Measurements from ENCODE around the gene AMOTL2. TPM values are rescaled to one million over a fixed set of nuclear protein-coding genes. Genes with fewer than 3 reads are reported as not detected.
A peak's percentile ranks its signal among the peaks of the same experiment; 100 is the strongest.

AMOTL2 gene
- polyA plus RNA-seq, 2 of the 4 experiments (the other 2 are of a cell fraction): 41.1 to 44.1 TPM

DNA sequence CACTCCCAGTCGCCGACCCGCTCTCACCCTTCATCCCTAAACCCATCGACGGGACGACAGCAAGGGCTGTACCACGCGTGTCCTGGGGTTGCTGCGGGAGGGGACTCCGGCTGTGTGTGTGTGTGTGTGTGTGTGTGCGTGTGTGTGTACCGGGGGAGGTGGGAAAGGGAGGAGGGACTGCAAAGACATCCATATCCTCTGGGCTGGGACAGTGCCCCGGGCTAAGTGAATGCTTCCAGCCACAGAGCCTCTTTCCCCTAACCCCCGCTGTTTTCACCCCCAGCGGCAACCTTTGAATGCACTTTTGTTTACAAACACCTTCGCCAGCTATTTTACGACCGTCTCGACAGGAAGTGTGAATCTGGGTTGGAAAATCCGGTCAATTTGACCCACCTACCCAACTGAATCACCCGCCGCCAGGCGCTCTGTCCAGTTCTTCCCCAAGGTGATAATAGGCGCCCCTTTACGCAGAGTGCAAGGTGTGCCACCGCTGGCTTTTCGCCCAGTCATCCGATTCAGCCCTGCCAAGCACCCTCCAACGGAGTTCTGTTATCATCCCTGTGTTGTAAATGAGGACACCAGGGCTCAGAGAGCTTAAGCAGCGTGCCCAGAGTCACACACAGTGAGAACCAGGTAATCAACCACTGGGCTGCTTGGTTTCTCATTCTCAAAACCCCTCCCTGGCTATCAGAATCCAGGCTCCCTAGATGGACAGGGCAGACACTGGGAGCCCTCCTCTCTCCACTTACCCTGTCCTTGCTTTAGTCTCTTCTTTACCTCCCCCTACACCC, 739 bp upstream of the AMOTL2 start (continued):
- TF ChIP-seq, protein P1, sequence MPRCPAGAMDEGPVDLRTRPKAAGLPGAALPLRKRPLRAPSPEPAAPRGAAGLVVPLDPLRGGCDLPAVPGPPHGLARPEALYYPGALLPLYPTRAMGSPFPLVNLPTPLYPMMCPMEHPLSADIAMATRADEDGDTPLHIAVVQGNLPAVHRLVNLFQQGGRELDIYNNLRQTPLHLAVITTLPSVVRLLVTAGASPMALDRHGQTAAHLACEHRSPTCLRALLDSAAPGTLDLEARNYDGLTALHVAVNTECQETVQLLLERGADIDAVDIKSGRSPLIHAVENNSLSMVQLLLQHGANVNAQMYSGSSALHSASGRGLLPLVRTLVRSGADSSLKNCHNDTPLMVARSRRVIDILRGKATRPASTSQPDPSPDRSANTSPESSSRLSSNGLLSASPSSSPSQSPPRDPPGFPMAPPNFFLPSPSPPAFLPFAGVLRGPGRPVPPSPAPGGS (IDR thresholded peaks at IDR 0.05): no peak
- TF ChIP-seq, protein P2, sequence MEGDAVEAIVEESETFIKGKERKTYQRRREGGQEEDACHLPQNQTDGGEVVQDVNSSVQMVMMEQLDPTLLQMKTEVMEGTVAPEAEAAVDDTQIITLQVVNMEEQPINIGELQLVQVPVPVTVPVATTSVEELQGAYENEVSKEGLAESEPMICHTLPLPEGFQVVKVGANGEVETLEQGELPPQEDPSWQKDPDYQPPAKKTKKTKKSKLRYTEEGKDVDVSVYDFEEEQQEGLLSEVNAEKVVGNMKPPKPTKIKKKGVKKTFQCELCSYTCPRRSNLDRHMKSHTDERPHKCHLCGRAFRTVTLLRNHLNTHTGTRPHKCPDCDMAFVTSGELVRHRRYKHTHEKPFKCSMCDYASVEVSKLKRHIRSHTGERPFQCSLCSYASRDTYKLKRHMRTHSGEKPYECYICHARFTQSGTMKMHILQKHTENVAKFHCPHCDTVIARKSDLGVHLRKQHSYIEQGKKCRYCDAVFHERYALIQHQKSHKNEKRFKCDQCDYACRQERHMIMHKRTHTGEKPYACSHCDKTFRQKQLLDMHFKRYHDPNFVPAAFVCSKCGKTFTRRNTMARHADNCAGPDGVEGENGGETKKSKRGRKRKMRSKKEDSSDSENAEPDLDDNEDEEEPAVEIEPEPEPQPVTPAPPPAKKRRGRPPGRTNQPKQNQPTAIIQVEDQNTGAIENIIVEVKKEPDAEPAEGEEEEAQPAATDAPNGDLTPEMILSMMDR (IDR thresholded peaks at IDR 0.05): no peak
- TF ChIP-seq, protein P3, sequence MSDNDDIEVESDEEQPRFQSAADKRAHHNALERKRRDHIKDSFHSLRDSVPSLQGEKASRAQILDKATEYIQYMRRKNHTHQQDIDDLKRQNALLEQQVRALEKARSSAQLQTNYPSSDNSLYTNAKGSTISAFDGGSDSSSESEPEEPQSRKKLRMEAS (IDR thresholded peaks at IDR 0.05): peak; percentile 61; the same call in 1 of the 2 replicates
- TF ChIP-seq EP300 (IDR thresholded peaks at IDR 0.05) (peak; percentile 14 to 37; a peak in 3 of 5 replicates), CHD4 (IDR thresholded peaks at IDR 0.05; ENCODE audit: borderline replicate concordance) (no peak), HOXB5 (CRISPR knock-in tag; IDR thresholded peaks at IDR 0.05) (no peak), MYC (IDR thresholded peaks at IDR 0.05; ENCODE audit: borderline replicate concordance, low read length) (no peak), EHF (CRISPR knock-in tag; IDR thresholded peaks at IDR 0.05) (0 out of 2 replicates have a peak, but pooled peaks have one; percentile 13)

DNA sequence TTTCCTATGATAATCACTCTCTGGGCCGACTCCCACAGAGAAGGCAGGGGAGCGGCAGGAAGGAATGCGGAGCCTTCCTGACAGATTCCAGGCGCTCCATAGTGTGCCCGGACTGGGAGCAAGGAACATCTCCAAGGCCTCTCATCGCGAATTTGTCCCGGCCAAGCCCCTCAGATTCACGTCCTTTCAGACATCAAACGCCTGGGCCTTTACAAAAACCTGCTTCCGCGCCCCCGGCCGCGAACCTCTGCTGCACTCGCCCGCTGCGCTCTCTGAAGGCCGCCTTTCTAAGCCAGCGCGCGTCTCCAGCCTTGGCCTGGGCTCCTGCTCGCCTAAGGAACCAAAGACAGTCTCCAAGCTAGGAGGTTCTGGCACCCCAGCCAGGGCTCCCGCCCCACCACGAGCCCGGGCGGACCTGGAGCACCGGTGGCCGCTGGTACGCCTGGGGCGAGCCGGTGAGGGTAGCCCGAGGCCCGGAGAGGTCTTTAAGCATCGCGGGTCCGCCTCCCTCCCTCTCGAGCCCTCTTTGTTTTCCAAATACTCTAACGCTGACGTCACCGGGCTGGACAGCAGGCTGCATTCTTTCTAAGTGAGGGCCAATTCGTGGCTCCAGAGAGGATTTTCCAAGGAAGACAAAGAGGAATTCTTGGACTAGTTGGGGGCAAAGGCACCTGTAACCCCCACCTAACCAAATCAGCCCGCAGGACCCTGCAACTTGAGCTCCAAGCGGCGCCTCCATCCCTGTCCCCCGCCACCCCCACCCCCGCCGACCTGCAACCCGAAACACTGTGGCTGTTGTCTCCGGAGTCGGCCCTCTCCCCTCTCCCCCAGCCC, 759 bp downstream of the AMOTL2 start:
- TF ChIP-seq HEYL (CRISPR knock-in tag; IDR thresholded peaks at IDR 0.05): no peak
- TF ChIP-seq, protein P3 (IDR thresholded peaks at IDR 0.05): no peak
- TF ChIP-seq TFCP2L1 (CRISPR knock-in tag; IDR thresholded peaks at IDR 0.05): 0 out of 2 replicates have a peak, but pooled peaks have one; percentile 53
- 0 out of 2 replicates have a peak, but pooled peaks have one; percentile 35 for TF ChIP-seq RNF2 (IDR thresholded peaks at IDR 0.05; ENCODE audit: borderline replicate concordance, low read depth)
- TF ChIP-seq ZNF302 (CRISPR knock-in tag; IDR thresholded peaks at IDR 0.05): no peak
- no peak for TF ChIP-seq FOSL2 (IDR thresholded peaks at IDR 0.05)
- peak; percentile 52 for TF ChIP-seq FOSL2 (CRISPR knock-in tag; IDR thresholded peaks at IDR 0.05)
- TF ChIP-seq NFE2L2 (conservative IDR thresholded peaks at IDR 0.05; ENCODE audit: low read length): no peak
- Histone ChIP-seq H3K9me3 (no peaks in the 10 kb centered on the region), H3K4me2 (peak overlapping the region; percentile 93), H3K27ac (peak overlapping the region; percentile 99 to 100), H3K4me1 (peaks cover 70% of the 10 kb centered on the region), H3K4me3 (peak overlapping the region; percentile 74)
- FAIRE-seq (no peak), DNase-seq (ENCODE audit: low read depth in 1 of 2, low spot score in 1 of 2) (peak in 1 of 2 experiments; percentile 74), ATAC-seq (peak; percentile 52 to 55)
- CTCF ChIA-PET: interaction anchor here (5.3 to 31.4 kb wide), 3 partner anchors 9 to 106 kb away, joined by 26 to 356 read pairs (median 240); partner anchors contain the start of genes ANAPC13 and CEP63
- POLR2A ChIA-PET: interaction anchor here (0.6 to 3.9 kb wide), 11 partner anchors 9 to 98 kb away, joined by 3 to 88 read pairs (median 5); no protein-coding TSS in a partner anchor
- WGBS (ENCODE audit: missing lambda C conversion rate): 1% methylated on average over 24 of the region's 51 CpGs
